Ectodermal cell (in vitro differentiated cells): ENCODE measurements around the gene RPS21.
"Not testable (repeated sequence)": the region's sequence is repeated elsewhere in the genome, so short reads cannot be mapped to it uniquely, and the experiment has no call there.

ENCODE experiments used
- H3K27ac ChIP-seq: 2 replicates; pipeline ENCODE4 v1.7.0; 2013; ENCODE audit warnings: mild to moderate bottlenecking, low read depth, low read length; ENCODE audit not compliant: insufficient read depth, poor library complexity, severe bottlenecking
- H3K27me3 ChIP-seq: 2 replicates; pipeline ENCODE4 v1.7.0; 2013; ENCODE audit warnings: mild to moderate bottlenecking, low read length; ENCODE audit not compliant: insufficient read depth, control insufficient read depth, poor library complexity, severe bottlenecking
- H3K36me3 ChIP-seq: one replicate; pipeline ENCODE4 v1.7.0; 2013; ENCODE audit warnings: low read length; ENCODE audit not compliant: control insufficient read depth, insufficient read depth
- H3K4me1 ChIP-seq: one replicate; pipeline ENCODE4 v1.7.0; 2013; ENCODE audit warnings: low read length; ENCODE audit not compliant: control insufficient read depth, insufficient read depth
- H3K4me3 ChIP-seq: 2 replicates; pipeline ENCODE4 v1.7.0; 2013; ENCODE audit warnings: low read depth, low read length, control low read depth; ENCODE audit not compliant: insufficient read depth
- H3K9me3 ChIP-seq: 2 replicates; pipeline ENCODE4 v1.7.0; 2013; ENCODE audit warnings: mild to moderate bottlenecking, low read length, moderate library complexity; ENCODE audit not compliant: control insufficient read depth
- WGBS, 2 experiments: methylation state at CpG; one replicate each; pipeline ENCODE4 v1.1.7; 2013; ENCODE audit warnings: missing lambda C conversion rate in 2 of 2; 5-methylcytosine and 5-hydroxymethylcytosine counted together

RPS21 gene

DNA sequence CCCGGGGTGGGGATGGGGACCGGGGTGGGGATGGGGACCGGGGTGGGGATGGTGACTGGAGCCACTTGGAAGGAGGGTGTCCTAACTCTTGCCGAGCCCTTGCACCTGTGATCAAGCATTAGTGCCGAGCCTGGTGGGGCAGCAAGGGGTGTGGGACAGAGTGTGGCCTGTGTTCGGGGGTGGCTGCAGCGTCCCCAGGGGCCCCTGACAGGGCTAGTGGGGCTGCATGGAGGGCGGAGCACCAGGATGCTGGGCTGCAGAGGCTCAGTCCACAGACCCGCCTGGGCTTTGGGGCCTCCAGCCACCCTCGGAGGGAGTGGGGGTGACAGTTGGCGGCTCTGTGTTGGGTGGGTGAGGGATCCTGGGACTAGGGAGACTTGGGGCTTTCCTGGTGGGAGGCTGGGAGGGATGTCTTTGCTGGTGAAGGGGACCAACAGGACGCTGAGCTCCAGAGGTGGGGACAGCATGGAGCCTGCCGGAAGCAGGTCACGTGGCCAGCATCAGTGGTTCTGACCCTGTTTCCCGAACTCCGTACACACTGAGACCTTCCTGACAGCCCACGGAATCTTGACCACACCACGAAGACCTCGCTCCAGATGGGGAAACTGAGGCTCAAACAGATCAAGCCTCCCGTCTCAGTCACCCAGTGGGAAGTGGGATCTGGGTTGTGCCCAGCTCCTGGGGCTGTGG, 35.9 kb downstream of the RPS21 start:
- no peaks in the 10 kb centered on the region for H3K27me3 ChIP-seq
- no peaks in the 10 kb centered on the region for H3K36me3 ChIP-seq
- no peak overlapping the region for H3K4me3 ChIP-seq
- WGBS, 2 experiments = 94% methylated on average over 20 of the region's 20 CpGs
- no peaks in the 10 kb centered on the region for H3K9me3 ChIP-seq
- peaks cover 6% of the 10 kb centered on the region for H3K4me1 ChIP-seq
- H3K27ac ChIP-seq = no peak overlapping the region

GRCh38 chr20:62423326-62423706, 36.4 kb downstream of the RPS21 start:
- no peaks in the 10 kb centered on the region for H3K27me3 ChIP-seq
- H3K9me3 ChIP-seq = no peaks in the 10 kb centered on the region
- WGBS, 2 experiments = 74 to 79% methylated on average over 10 of the region's 10 CpGs
- no peak overlapping the region for H3K4me3 ChIP-seq
- no peaks in the 10 kb centered on the region for H3K36me3 ChIP-seq
- no peak overlapping the region for H3K27ac ChIP-seq
- peaks cover 6% of the 10 kb centered on the region for H3K4me1 ChIP-seq

- Histone ChIP-seq H3K27me3 (no peaks in the 10 kb centered on the region), H3K9me3 (no peaks in the 10 kb centered on the region), H3K27ac (no peak overlapping the region), H3K4me3 (no peak overlapping the region), H3K36me3 (no peaks in the 10 kb centered on the region), H3K4me1 (peaks cover 10% of the 10 kb centered on the region)
- WGBS, 2 experiments = 83 to 86% methylated on average over 23 of the region's 23 CpGs
These were observed 37.6 kb downstream of the RPS21 start for GRCh38 chr20:62424249-62425107.

GRCh38 chr20:62425281-62426058, 38.6 kb downstream of the RPS21 start:
- Histone ChIP-seq H3K4me3 (no peak overlapping the region), H3K4me1 (peaks cover 10% of the 10 kb centered on the region), H3K36me3 (no peaks in the 10 kb centered on the region), H3K9me3 (no peaks in the 10 kb centered on the region), H3K27me3 (no peaks in the 10 kb centered on the region), H3K27ac (no peak overlapping the region)
- WGBS, 2 experiments = 94% methylated on average over 21 of the region's 21 CpGs

DNA sequence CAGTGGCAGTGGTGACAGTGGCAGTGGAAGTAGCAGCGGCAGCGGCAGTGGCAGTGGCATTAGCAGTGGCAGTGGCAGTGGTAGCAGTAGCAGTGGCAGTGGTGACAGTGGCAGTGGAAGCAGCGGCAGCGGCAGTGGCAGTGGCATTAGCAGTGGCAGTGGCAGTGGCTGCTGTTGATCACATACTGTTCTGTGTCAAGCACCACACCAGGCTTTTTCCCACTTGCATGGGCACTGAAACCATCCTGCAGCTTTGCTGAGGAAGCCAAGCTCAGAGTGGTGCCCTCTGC, 39.1 kb downstream of the RPS21 start:
- H3K36me3 ChIP-seq, H3K27ac ChIP-seq, H3K9me3 ChIP-seq, H3K4me3 ChIP-seq, H3K27me3 ChIP-seq: not testable (repeated sequence)
- H3K4me1 ChIP-seq = peaks cover 10% of the 10 kb centered on the region
- WGBS, 2 experiments = 97 to 98% methylated on average over 4 of the region's 4 CpGs

GRCh38 chr20:62426699-62427131, 39.8 kb downstream of the RPS21 start:
- WGBS, 2 experiments = 55 to 56% methylated on average over 22 of the region's 22 CpGs
- Histone ChIP-seq H3K4me3 (no peak overlapping the region), H3K27ac (no peak overlapping the region)

DNA sequence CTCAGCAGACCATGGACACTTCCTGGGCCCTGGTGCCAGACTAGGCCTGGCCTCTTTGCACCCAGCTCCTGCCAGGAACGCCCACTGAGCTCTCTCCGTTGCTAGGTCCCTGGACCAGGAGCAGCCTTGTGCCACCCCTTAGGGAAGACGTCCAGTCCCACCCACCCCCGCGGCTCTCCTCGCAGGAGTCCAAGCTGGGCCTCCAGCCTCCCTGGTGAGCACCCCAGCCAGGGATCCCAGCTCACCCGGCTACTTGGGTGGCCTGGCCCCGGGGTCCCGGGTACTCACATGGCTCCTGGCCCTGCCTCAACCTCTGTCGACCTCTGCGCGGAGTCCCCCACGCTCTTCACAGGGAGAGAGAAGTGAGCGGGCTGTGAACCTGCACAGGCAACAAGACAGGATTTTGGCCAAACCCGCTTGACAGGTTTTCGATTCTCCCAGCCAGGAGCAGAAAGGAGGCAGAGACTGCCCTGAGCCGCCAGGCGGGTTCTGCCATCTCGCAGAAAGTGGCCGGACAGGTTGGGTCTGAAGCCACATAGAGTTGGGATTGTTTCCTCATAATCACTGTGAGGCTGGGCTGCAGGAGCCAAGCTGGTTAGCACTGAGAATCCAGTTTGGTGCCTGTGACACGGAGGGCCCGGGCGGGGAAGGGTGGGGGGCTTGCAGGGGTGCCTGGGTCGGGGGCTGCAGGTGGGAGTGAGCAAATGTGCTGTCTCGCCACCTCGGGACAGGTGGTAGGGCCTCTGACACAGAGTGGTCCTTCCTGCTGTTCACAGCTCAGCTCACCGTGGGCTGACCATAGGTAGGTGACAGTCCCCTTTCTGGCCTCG, 40.5 kb downstream of the RPS21 start, which contains the start of gene RBBP8NL:
Gene RBBP8NL (minus strand): TSS at position 368 of the 830 bp plus-strand sequence. CDS start 7,892 bp downstream, outside the sequence.
- no peaks in the 10 kb centered on the region for H3K36me3 ChIP-seq
- no peaks in the 10 kb centered on the region for H3K27me3 ChIP-seq
- H3K27ac ChIP-seq = no peak within 1 kb of the TSS
- peaks cover 10% of the 10 kb centered on the region for H3K4me1 ChIP-seq
- H3K9me3 ChIP-seq = no peaks in the 10 kb centered on the region
- no peak within 1 kb of the TSS for H3K4me3 ChIP-seq
- 84 to 85% methylated on average over 28 of the region's 28 CpGs for WGBS, 2 experiments

More at GRCh38 chr20:62426699-62427131, 39.8 kb downstream of the RPS21 start:
- peaks cover 10% of the 10 kb centered on the region for H3K4me1 ChIP-seq
- H3K27me3 ChIP-seq = no peaks in the 10 kb centered on the region
- no peaks in the 10 kb centered on the region for H3K36me3 ChIP-seq
- H3K9me3 ChIP-seq = no peaks in the 10 kb centered on the region

- no peak overlapping the region for H3K27ac ChIP-seq
- H3K4me3 ChIP-seq = no peak overlapping the region
- peaks cover 10% of the 10 kb centered on the region for H3K4me1 ChIP-seq
- no peaks in the 10 kb centered on the region for H3K27me3 ChIP-seq
- no peaks in the 10 kb centered on the region for H3K36me3 ChIP-seq
- no peaks in the 10 kb centered on the region for H3K9me3 ChIP-seq
- 94 to 95% methylated on average over 10 of the region's 10 CpGs for WGBS, 2 experiments
These were observed 41.1 kb downstream of the RPS21 start for GRCh38 chr20:62428002-62428372.

DNA sequence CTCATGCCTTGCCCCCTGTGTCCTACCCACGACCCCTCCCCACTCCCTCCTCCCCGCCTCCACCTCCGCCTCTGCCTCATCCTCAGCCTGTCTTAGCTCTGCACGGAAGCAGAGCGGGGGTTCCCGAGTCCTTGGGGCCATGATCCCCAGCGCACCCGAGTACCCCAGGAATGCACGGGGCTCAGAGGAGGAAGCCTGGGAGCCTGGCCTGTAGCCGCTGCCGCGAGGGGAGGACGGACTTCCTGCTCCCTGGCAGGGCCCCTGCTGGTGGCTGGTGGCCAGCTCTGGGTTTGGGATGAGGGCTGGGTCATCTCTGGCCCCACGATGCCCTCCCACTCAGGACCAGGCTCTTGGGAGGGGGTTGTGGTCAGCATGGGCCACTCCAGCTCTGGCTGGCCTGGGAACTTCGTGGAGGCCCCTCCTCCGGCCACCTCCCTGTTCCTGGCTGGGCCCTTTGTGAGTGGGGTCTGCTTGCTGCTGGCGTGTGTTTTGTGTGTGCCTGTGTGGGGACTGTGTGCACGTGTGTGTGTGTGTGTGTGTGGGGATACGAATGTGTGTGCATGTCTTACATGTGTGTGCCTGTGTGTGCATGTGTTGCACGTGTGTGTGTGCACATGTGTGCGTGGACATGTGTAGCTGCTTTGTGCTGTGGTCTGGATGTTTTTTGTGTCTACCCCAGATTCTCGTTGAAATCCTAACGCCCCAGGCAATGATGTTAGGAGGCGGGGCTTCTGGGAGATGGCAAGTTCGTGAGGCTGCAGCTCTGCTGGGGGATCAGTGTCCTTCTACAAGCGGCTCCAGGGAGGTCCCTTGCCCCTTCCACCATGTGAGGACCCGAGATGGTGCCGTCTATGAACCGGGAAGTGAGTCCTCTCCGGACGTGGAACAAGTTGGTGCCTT, 41.7 kb downstream of the RPS21 start:
- no peaks in the 10 kb centered on the region for H3K9me3 ChIP-seq
- no peak overlapping the region for H3K27ac ChIP-seq
- peaks cover 10% of the 10 kb centered on the region for H3K4me1 ChIP-seq
- H3K27me3 ChIP-seq = no peaks in the 10 kb centered on the region
- 86 to 88% methylated on average over 31 of the region's 31 CpGs for WGBS, 2 experiments
- H3K4me3 ChIP-seq = no peak overlapping the region
- H3K36me3 ChIP-seq = no peaks in the 10 kb centered on the region
